ENCODE measurements around the gene ME2. TPM values are rescaled to one million over a fixed set of nuclear protein-coding genes. Genes with fewer than 3 reads are reported as not detected.

ME2 gene
- total RNA-seq, 2 experiments from 2014 or later = 39.0 to 62.0 TPM

DNA sequence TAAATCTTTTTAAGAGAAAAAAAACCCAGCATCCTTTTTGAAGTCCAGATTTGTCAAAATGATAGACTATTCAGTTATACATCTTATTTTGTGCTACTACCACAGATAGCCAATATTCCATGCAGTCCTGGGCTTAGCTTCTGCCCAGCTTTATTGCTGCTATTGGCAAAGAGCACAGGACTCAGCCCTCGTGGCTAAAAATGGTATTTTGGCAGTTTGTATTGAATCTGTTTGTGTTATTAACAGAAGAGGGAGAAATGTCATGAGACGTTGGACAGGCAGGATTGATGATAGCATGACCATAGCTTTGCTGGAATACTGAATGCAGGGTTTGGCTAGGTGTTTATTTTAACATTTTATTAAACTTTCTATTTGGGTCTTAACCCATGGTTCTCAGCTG lies 108.3 kb downstream of the ME2 start:
- Histone ChIP-seq H4K20me1 (ENCODE audit: insufficient read depth, low read length) (no peaks in the 10 kb centered on the region), H3K79me2 (ENCODE audit: insufficient read depth, low read depth, low read length) (no peaks in the 10 kb centered on the region), H3K4me3 (ENCODE audit: low read depth, low read length, poor library complexity, severe bottlenecking) (no peak overlapping the region), H3K36me3 (ENCODE audit: insufficient read depth, low read length) (no peaks in the 10 kb centered on the region; the same call in 1 of the 2 replicates), H3K9me2 (ENCODE audit: insufficient read depth, low read length) (no peaks in the 10 kb centered on the region), H3K9me3 (ENCODE audit: low read length) (no peaks in the 10 kb centered on the region), H3K4me2 (ENCODE audit: low read length) (no peak overlapping the region), H2AFZ (ENCODE audit: low read length) (no peak overlapping the region), H3K27ac (ENCODE audit: low read depth, low read length, poor library complexity, severe bottlenecking) (no peak overlapping the region), H3K4me1 (ENCODE audit: insufficient read depth, low read length, poor library complexity, severe bottlenecking) (no peaks in the 10 kb centered on the region)
- no peak for TF ChIP-seq CTCF (conservative IDR thresholded peaks at IDR 0.05; ENCODE audit: low read length)
- TF ChIP-seq EZH2phosphoT487 (IDR thresholded peaks at IDR 0.05; ENCODE audit: borderline replicate concordance, low read depth, low read length) = no peak
- intact Hi-C loops (cut with micrococcal nuclease; ENCODE audit: unreplicated experiment) = no loop called here
- CTCF ChIA-PET (ENCODE audit: unreplicated experiment) = no interaction called here
- BruUV-seq (replicated peaks) = no TSS peak
- POLR2A ChIA-PET = no interaction called here
- no peak for DNase-seq (ENCODE audit: low spot score)

GRCh38 chr18:50989711-50990110 lies 110.8 kb downstream of the ME2 start:
- Histone ChIP-seq H4K20me1 (ENCODE audit: insufficient read depth, low read length) (no peaks in the 10 kb centered on the region), H3K4me2 (ENCODE audit: low read length) (no peak overlapping the region), H3K36me3 (ENCODE audit: insufficient read depth, low read length) (no peaks in the 10 kb centered on the region; the same call in 1 of the 2 replicates), H3K79me2 (ENCODE audit: insufficient read depth, low read depth, low read length) (no peaks in the 10 kb centered on the region), H3K4me1 (ENCODE audit: insufficient read depth, low read length, poor library complexity, severe bottlenecking) (no peaks in the 10 kb centered on the region), H2AFZ (ENCODE audit: low read length) (no peak overlapping the region), H3K4me3 (ENCODE audit: low read depth, low read length, poor library complexity, severe bottlenecking) (no peak overlapping the region), H3K27ac (ENCODE audit: low read depth, low read length, poor library complexity, severe bottlenecking) (no peak overlapping the region), H3K9me3 (ENCODE audit: low read length) (no peaks in the 10 kb centered on the region), H3K9me2 (ENCODE audit: insufficient read depth, low read length) (no peaks in the 10 kb centered on the region)
- no peak for DNase-seq (ENCODE audit: low spot score)
- BruUV-seq (replicated peaks) = no TSS peak
- POLR2A ChIA-PET = no interaction called here
- CTCF ChIA-PET (ENCODE audit: unreplicated experiment) = no interaction called here
- intact Hi-C loops (cut with micrococcal nuclease; ENCODE audit: unreplicated experiment) = no loop called here
- TF ChIP-seq EZH2phosphoT487 (IDR thresholded peaks at IDR 0.05; ENCODE audit: borderline replicate concordance, low read depth, low read length) = no peak
- no peak for TF ChIP-seq CTCF (conservative IDR thresholded peaks at IDR 0.05; ENCODE audit: low read length)

DNA sequence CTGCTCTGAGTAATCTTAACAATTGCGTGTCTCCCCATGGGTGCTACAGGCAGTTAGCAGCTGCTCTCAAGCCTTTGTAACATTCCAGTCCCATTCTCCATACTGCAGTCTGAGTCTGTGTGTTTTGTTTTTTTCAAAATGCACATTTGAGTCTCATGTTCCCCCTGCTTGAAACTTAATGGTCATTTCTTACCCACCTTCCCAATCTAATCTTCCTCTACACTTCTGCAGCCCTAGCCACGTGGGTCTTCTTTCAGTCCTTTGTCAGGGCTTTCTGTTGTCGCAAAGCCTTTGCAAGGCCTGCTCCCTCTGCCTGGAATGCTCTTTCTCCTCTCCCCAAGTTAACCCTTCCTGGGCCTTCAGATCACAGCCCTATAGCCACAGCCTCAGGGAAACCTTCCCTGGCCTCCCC lies 113.4 kb downstream of the ME2 start:
- POLR2A ChIA-PET = no interaction called here
- Histone ChIP-seq H3K4me2 (ENCODE audit: low read length) (no peak overlapping the region), H3K36me3 (ENCODE audit: insufficient read depth, low read length) (no peaks in the 10 kb centered on the region), H4K20me1 (ENCODE audit: insufficient read depth, low read length) (no peaks in the 10 kb centered on the region), H3K4me1 (ENCODE audit: insufficient read depth, low read length, poor library complexity, severe bottlenecking) (no peaks in the 10 kb centered on the region), H3K9me2 (ENCODE audit: insufficient read depth, low read length) (no peaks in the 10 kb centered on the region), H3K4me3 (ENCODE audit: low read depth, low read length, poor library complexity, severe bottlenecking) (no peak overlapping the region), H3K9me3 (ENCODE audit: low read length) (no peaks in the 10 kb centered on the region), H2AFZ (ENCODE audit: low read length) (no peak overlapping the region), H3K27ac (ENCODE audit: low read depth, low read length, poor library complexity, severe bottlenecking) (no peak overlapping the region), H3K79me2 (ENCODE audit: insufficient read depth, low read depth, low read length) (no peaks in the 10 kb centered on the region)
- BruUV-seq (replicated peaks) = no TSS peak
- intact Hi-C loops (cut with micrococcal nuclease; ENCODE audit: unreplicated experiment) = no loop called here
- TF ChIP-seq CTCF (conservative IDR thresholded peaks at IDR 0.05; ENCODE audit: low read length) (no peak), EZH2phosphoT487 (IDR thresholded peaks at IDR 0.05; ENCODE audit: borderline replicate concordance, low read depth, low read length) (no peak)
- DNase-seq (ENCODE audit: low spot score) = no peak
- CTCF ChIA-PET (ENCODE audit: unreplicated experiment) = no interaction called here

Data from OCI-LY7 (cell line).